Adrenal gland (tissue), 12 donors: ENCODE data around the gene SLC25A15. TPM values are rescaled to one million over a fixed set of nuclear protein-coding genes. Genes with fewer than 3 reads are reported as not detected.

Experiments
- DNase-seq, 7 donors: peaks; one replicate each; pipeline ENCODE4 v3.0.0-alpha.2; 2019 to 2020
- H3K27ac ChIP-seq, 5 donors: fragments of 200-600 bp; sonication (generic) in 4 of 5; 1 replicate in 3 of 5; 2 replicates in 2 of 5; pipeline versions ENCODE4 v1.5.1 to v1.8.0; 2016 to 2020; ENCODE audit warnings: mild to moderate bottlenecking in 1 of 5
- H3K27me3 ChIP-seq: fragments of 200-600 bp; 2 replicates; pipeline ENCODE4 v1.8.0; 2021
- H3K36me3 ChIP-seq, 2 donors: fragments of 200-600 bp; replicated peaks in 1 of 2; 1 replicate in 1 of 2; 2 replicates in 1 of 2; pipeline versions ENCODE4 v1.5.1 to v1.8.0; 2018 to 2022
- H3K4me1 ChIP-seq, 2 donors: fragments of 200-600 bp; replicated peaks in 1 of 2; 1 replicate in 1 of 2; 2 replicates in 1 of 2; pipeline versions ENCODE4 v1.5.1 to v1.8.0; 2018 to 2021
- H3K4me3 ChIP-seq, 4 donors: fragments of 200-600 bp; sonication (generic) in 3 of 4; one replicate each; pipeline ENCODE4 v1.5.1; 2016 to 2018
- H3K9me3 ChIP-seq, 3 donors: fragments of 200-600 bp; sonication (generic) in 1 of 3; replicated peaks in 1 of 3; 1 replicate in 2 of 3; 2 replicates in 1 of 3; pipeline versions ENCODE4 v1.5.1 to v1.8.0; 2016 to 2021
- POLR2A ChIP-seq, 2 donors: fragments of 450-650 bp; IDR thresholded peaks; one replicate each; pipeline ENCODE4 v1.6.1; 2017; ENCODE audit warnings: antibody characterized with exemption in 2 of 2, mild to moderate bottlenecking in 2 of 2, moderate library complexity in 1 of 2
- WGBS, 4 donors: extraction: QIAGEN DNeasy Blood & Tissue Kit in 2 of 4; methylation state at CpG; one replicate each; pipeline versions ENCODE4 v1.1.5 to v1.1.7; 2013 to 2017; 5-methylcytosine and 5-hydroxymethylcytosine counted together
- intact Hi-C, 2 donors: fragments of 100-400 bp; cut with DNase I; formaldehyde crosslinking; loops; one replicate each; pipeline versions ENCODE4 v1.14.1 to v1.15.0; 2022 to 2023
- polyA plus RNA-seq, 3 donors: library from polyadenylated mRNA; stranded (reverse); fragments of 200-250 nt in 2 of 3; fragments of 350-450 nt in 1 of 3; fragmentation: Illumina TruSeq in 1 of 3; extraction: RNeasy Lipid Tissue Mini Kit (QIAGEN cat#74804) in 1 of 3; gene quantifications; one replicate each; pipeline ENCODE4 v1.2.3, GENCODE V29; 2013 to 2014
- total RNA-seq, 9 donors: library from RNA; depleted of rRNA in 4 of 9; stranded (reverse); fragments of >200 nt in 4 of 9; fragments of 120-200 nt in 1 of 9; fragmentation: NEBNext Ultra II Directional in 1 of 9; extraction: Animal tissue kit (Norgen Biotek cat#: 25700) in 1 of 9; gene quantifications; one replicate each; pipeline versions ENCODE4 v1.1.0 to v1.2.4, GENCODE V29; 2013 to 2023
- TF ChIP-seq, protein P1 (sequence below), 6 experiments: fragments of 450-650 bp in 4 of 6; fragments of 200-600 bp in 2 of 6; sonication (generic) in 1 of 6; IDR thresholded peaks; 1 replicate in 5 of 6; 2 replicates in 1 of 6; pipeline versions ENCODE4 v1.5.1 to v1.8.0; 2016 to 2021; ENCODE audit warnings: antibody characterized with exemption in 6 of 6, mild to moderate bottlenecking in 2 of 6, moderate library complexity in 1 of 6
- donor health status: healthy with polysubstance abuse.
- donor health status: Bipolar disorder and iron deficiency.
- donor health status: DM: yes; HTN: yes; CAD: no.
- donor health status: DM: no; HTN: no; CAD: no.
- donor health status: DM: no; HTN: no; CAD: no.
- donor health status: DM: yes; HTN: yes; CAD: no.

The SLC25A15 gene
- total and polyA plus RNA-seq, 12 donors: 0.32 to 27.9 (median 4.0) TPM

DNA sequence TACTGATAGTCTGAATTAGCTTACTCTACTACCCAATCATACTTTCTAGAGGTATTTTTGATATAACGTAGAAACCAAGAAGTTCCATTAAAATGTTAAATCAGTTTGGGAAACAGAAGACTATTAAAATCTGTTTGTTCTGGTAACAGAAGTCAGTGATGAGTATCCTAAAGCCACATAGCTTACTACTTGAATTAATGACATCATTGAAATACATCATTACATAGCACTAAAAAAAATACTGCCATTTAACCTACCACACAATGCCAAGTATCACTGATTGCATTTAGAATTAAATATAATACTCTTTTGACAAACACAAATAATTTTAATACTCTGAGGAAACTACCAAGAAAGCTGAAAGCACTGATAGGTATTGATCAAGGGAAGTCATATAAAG is 23.8 kb upstream of the SLC25A15 start:
- no peak for TF ChIP-seq POLR2A (IDR thresholded peaks at IDR 0.05)
- TF ChIP-seq, protein P1, sequence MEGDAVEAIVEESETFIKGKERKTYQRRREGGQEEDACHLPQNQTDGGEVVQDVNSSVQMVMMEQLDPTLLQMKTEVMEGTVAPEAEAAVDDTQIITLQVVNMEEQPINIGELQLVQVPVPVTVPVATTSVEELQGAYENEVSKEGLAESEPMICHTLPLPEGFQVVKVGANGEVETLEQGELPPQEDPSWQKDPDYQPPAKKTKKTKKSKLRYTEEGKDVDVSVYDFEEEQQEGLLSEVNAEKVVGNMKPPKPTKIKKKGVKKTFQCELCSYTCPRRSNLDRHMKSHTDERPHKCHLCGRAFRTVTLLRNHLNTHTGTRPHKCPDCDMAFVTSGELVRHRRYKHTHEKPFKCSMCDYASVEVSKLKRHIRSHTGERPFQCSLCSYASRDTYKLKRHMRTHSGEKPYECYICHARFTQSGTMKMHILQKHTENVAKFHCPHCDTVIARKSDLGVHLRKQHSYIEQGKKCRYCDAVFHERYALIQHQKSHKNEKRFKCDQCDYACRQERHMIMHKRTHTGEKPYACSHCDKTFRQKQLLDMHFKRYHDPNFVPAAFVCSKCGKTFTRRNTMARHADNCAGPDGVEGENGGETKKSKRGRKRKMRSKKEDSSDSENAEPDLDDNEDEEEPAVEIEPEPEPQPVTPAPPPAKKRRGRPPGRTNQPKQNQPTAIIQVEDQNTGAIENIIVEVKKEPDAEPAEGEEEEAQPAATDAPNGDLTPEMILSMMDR (IDR thresholded peaks at IDR 0.05): no peak
- intact Hi-C loops: no loop called here
- Histone ChIP-seq H3K4me3 (no peak overlapping the region), H3K27me3 (no peaks in the 10 kb centered on the region), H3K4me1 (peaks cover 0 to 8% of the 10 kb centered on the region in 2 donors), H3K27ac (no peak overlapping the region), H3K9me3 (no peaks in the 10 kb centered on the region), H3K36me3 (peaks cover 0 to 3% of the 10 kb centered on the region in 2 donors)
- WGBS, 4 donors: 94 to 97% (median 95%) methylated on average over 1 of the region's 1 CpG
- no peak for DNase-seq

GRCh38 chr13:40769970-40770369 is 19.4 kb upstream of the SLC25A15 start:
- no peak for DNase-seq
- peaks cover 0 to 8% of the 10 kb centered on the region in 2 donors for H3K4me1 ChIP-seq
- WGBS, 4 donors: 74 to 80% (median 77%) methylated on average over 6 of the region's 6 CpGs
- intact Hi-C loops: loop anchor here in 1 of 2 donors (10.0 kb wide), 1 partner anchor 1085 kb away; no protein-coding TSS in a partner anchor
- H3K36me3 ChIP-seq: no peaks in the 10 kb centered on the region
- TF ChIP-seq POLR2A (IDR thresholded peaks at IDR 0.05): no peak
- TF ChIP-seq, protein P1 (IDR thresholded peaks at IDR 0.05): no peak
- no peaks in the 10 kb centered on the region for H3K9me3 ChIP-seq
- H3K27me3 ChIP-seq: no peaks in the 10 kb centered on the region
- peak overlapping the region in 1 of 5 donors; percentile 82 for H3K27ac ChIP-seq
- H3K4me3 ChIP-seq: peak overlapping the region in 1 of 4 donors; percentile 66

DNA sequence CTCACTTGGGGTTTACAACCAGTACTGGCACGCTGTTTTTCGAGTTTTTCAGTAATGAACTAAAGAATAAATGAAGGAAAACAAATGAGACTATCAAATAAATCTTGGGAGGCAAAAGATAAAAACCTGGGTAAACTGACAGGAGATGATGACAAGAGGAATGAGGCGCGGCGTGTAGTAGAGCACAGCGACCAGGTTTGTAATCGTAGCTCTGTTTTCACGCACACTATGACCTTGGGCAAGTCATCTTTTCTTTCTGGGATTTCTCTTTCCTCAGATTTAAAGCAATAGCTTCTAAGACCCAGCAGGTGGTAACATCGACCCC is 18.8 kb upstream of the SLC25A15 start:
- H3K4me1 ChIP-seq: peaks cover 0 to 8% of the 10 kb centered on the region in 2 donors
- 0 to 1% (median 0%) methylated on average over 9 of the region's 9 CpGs for WGBS, 4 donors
- H3K27me3 ChIP-seq: no peaks in the 10 kb centered on the region
- intact Hi-C loops: loop anchor here in 1 of 2 donors (10.0 kb wide), 1 partner anchor 1086 kb away; no protein-coding TSS in a partner anchor
- DNase-seq: no peak
- no peaks in the 10 kb centered on the region for H3K9me3 ChIP-seq
- H3K36me3 ChIP-seq: no peaks in the 10 kb centered on the region
- H3K4me3 ChIP-seq: peak overlapping the region; percentile 66 to 90 (median 72)
- peak overlapping the region; percentile 63 to 86 (median 80) for H3K27ac ChIP-seq
- no peak for TF ChIP-seq POLR2A (IDR thresholded peaks at IDR 0.05)
- TF ChIP-seq, protein P1 (IDR thresholded peaks at IDR 0.05): no peak

GRCh38 chr13:40770934-40771618 is 18.3 kb upstream of the SLC25A15 start, which contains the start of gene MRPS31:
Gene MRPS31, minus strand, starts transcription at chr13:40771190. Its CDS starts 54 bp downstream, at chr13:40771136.
- H3K9me3 ChIP-seq: no peaks in the 10 kb centered on the region
- peak; percentile 92 to 98 (median 97) for DNase-seq
- H3K27me3 ChIP-seq: no peaks in the 10 kb centered on the region
- peaks cover 0 to 8% of the 10 kb centered on the region in 2 donors for H3K4me1 ChIP-seq
- H3K36me3 ChIP-seq: no peaks in the 10 kb centered on the region
- TF ChIP-seq, protein P1 (IDR thresholded peaks at IDR 0.05): peak in 3 of 6 experiments; percentile 9 to 29 (median 21)
- peak in 1 of 2 donors; percentile 76 for TF ChIP-seq POLR2A (IDR thresholded peaks at IDR 0.05)
- H3K27ac ChIP-seq: peak within 1 kb of the TSS; percentile 63 to 86 (median 80)
- 0 to 1% (median 0%) methylated on average over 17 to 52 of the region's 52 CpGs for whole genome bisulfite sequencing, 4 donors
- intact Hi-C loops: loop anchor here in 1 of 2 donors (10.0 kb wide), 1 partner anchor 1086 kb away; no protein-coding TSS in a partner anchor
- peak within 1 kb of the TSS; percentile 66 to 90 (median 72) for H3K4me3 ChIP-seq
